A549 (cell line): ENCODE data around the gene LDLRAD4. TPM values are rescaled to one million over a fixed set of nuclear protein-coding genes. Genes with fewer than 3 reads are reported as not detected.

Source experiments
- ATAC-seq, 2 experiments: fragments of 200-7000 bp in 1 of 2; fragments of >200 bp in 1 of 2; cut with Nextera tagmentation in 1 of 2; cut with Tn5 transposase in 1 of 2; 3 replicates each; pipeline versions ENCODE4 v1.8.0 to v1.9.1; 2018 to 2020; ENCODE audit warnings: mild to moderate bottlenecking in 1 of 2, moderate library complexity in 1 of 2
- CTCF ChIA-PET: fragments of 300-600 bp; sonication (Branson Sonifier 250); formaldehyde crosslinking; extraction: SDS; loops from one replicate; lab custom pipeline; 2021; ENCODE audit warnings: antibody characterized with exemption, inconsistent platforms; lab: Yijun Ruan, JAX
- POLR2A ChIA-PET: fragments of 350-600 bp; formaldehyde crosslinking; extraction: SDS; loops from one replicate; lab custom pipeline; 2021; ENCODE audit warnings: antibody characterized with exemption, inconsistent platforms; lab: Yijun Ruan, JAX
- DNase-seq, 2 experiments: peaks; one replicate each; pipeline versions ENCODE4 v3.0.0 to v3.0.0-alpha.2; 2011 to 2016; ENCODE audit warnings: low read depth in 1 of 2, low spot score in 1 of 2
- FAIRE-seq: peaks from 2 replicates; lab custom pipeline; 2011; peaks lifted over from hg19 to GRCh38; lab: Jason Lieb, UNC
- H3K27ac ChIP-seq, 2 experiments: fragments of >200 bp; sonication (Bioruptor Twin); formaldehyde crosslinking; 3 replicates each; pipeline ENCODE4 v1.5.1; 2016 to 2017
- H3K4me1 ChIP-seq: fragments of >200 bp; sonication (Bioruptor Twin); formaldehyde crosslinking; 3 replicates; pipeline ENCODE4 v1.6.1; 2016
- H3K4me2 ChIP-seq: fragments of >200 bp; sonication (Bioruptor Twin); formaldehyde crosslinking; 3 replicates; pipeline ENCODE4 v1.6.1; 2016
- H3K4me3 ChIP-seq: fragments of >200 bp; sonication (Bioruptor Twin); formaldehyde crosslinking; 3 replicates; pipeline ENCODE4 v1.5.1; 2016
- H3K9me3 ChIP-seq: fragments of >200 bp; sonication (Bioruptor Twin); formaldehyde crosslinking; 3 replicates; pipeline ENCODE4 v1.6.1; 2016
- BHLHE40 ChIP-seq: IDR thresholded peaks from 2 replicates; pipeline ENCODE4 v1.6.1; 2012; ENCODE audit warnings: low read depth, low read length, inconsistent platforms
- CHD2 ChIP-seq: fragments of 150-350 bp; IDR thresholded peaks from 2 replicates; pipeline ENCODE4 v1.6.1; 2014; ENCODE audit warnings: low read length; ENCODE audit not compliant: partially characterized antibody
- CTCF ChIP-seq: fragments of >200 bp; sonication (Bioruptor Twin); formaldehyde crosslinking; IDR thresholded peaks from 3 replicates; pipeline ENCODE4 v1.5.1; 2016
- E2F6 ChIP-seq: IDR thresholded peaks from 2 replicates; pipeline ENCODE4 v1.6.1; 2012; ENCODE audit warnings: low read depth, borderline replicate concordance
- EHF ChIP-seq: fragments of 250-450 bp; sonication (Bioruptor Pico); IDR thresholded peaks from 2 replicates; pipeline ENCODE4 v1.5.0; 2020; ENCODE audit warnings: mild to moderate bottlenecking
- FOSB ChIP-seq: fragments of 250-450 bp; sonication (Bioruptor Pico); IDR thresholded peaks from 2 replicates; pipeline ENCODE4 v1.5.0; 2020; ENCODE audit warnings: mild to moderate bottlenecking, moderate library complexity
- HDAC2 ChIP-seq: fragments of 200-600 bp; sonication (generic); IDR thresholded peaks from 2 replicates; pipeline ENCODE4 v1.6.1; 2016
- HOXB5 ChIP-seq: fragments of 250-450 bp; sonication (Bioruptor Pico); IDR thresholded peaks from 2 replicates; pipeline ENCODE4 v1.5.0; 2020; ENCODE audit warnings: mild to moderate bottlenecking, moderate library complexity
- JUN ChIP-seq, 2 experiments: fragments of >200 bp; sonication (Bioruptor Twin); formaldehyde crosslinking; IDR thresholded peaks; 2 replicates in 1 of 2; 3 replicates in 1 of 2; pipeline ENCODE4 v1.6.1; 2016 to 2017
- KDM5A ChIP-seq: fragments of 200-600 bp; sonication (generic); IDR thresholded peaks from 2 replicates; pipeline ENCODE4 v1.6.1; 2016; ENCODE audit warnings: antibody characterized with exemption, mild to moderate bottlenecking
- MYC ChIP-seq: IDR thresholded peaks from 2 replicates; pipeline ENCODE4 v1.6.1; 2012; ENCODE audit warnings: mild to moderate bottlenecking, inconsistent platforms, low read length, improper control_type of control experiment, borderline replicate concordance
- NFE2L2 ChIP-seq: fragments of 150-350 bp; conservative IDR thresholded peaks from 2 replicates; pipeline ENCODE4 v1.6.1; 2014; ENCODE audit warnings: low read length
- PHF8 ChIP-seq: fragments of 200-600 bp; sonication (generic); IDR thresholded peaks from 2 replicates; pipeline ENCODE4 v1.6.1; 2016; ENCODE audit warnings: low read depth, mild to moderate bottlenecking, antibody characterized with exemption, moderate library complexity, borderline replicate concordance
- POLR2A ChIP-seq: IDR thresholded peaks from 2 replicates; pipeline ENCODE4 v1.6.1; 2012; ENCODE audit warnings: mild to moderate bottlenecking, low read length
- POLR2AphosphoS2 ChIP-seq: conservative IDR thresholded peaks from 2 replicates; pipeline ENCODE4 v1.6.1; 2012; ENCODE audit warnings: low read length, improper control_type of control experiment, inconsistent platforms
- RARB ChIP-seq: fragments of 250-450 bp; sonication (Bioruptor Pico); IDR thresholded peaks from 2 replicates; pipeline ENCODE4 v1.8.0; 2021; ENCODE audit warnings: mild to moderate bottlenecking, moderate library complexity
- RFX5 ChIP-seq: fragments of 450-650 bp; IDR thresholded peaks from 2 replicates; pipeline ENCODE4 v1.7.1; 2014; ENCODE audit warnings: antibody characterized with exemption, mild to moderate bottlenecking, moderate library complexity
- RNF2 ChIP-seq: fragments of 200-600 bp; sonication (generic); IDR thresholded peaks from 2 replicates; pipeline ENCODE4 v1.6.1; 2016; ENCODE audit warnings: low read depth, mild to moderate bottlenecking, antibody characterized with exemption, moderate library complexity, borderline replicate concordance
- SMC3 ChIP-seq: fragments of >200 bp; sonication (Bioruptor Twin); formaldehyde crosslinking; IDR thresholded peaks from 3 replicates; pipeline ENCODE4 v1.6.1; 2018; ENCODE audit warnings: inconsistent platforms
- TP53 ChIP-seq: fragments of 250-450 bp; sonication (Bioruptor Pico); IDR thresholded peaks from 2 replicates; pipeline ENCODE4 v1.5.0; 2021; ENCODE audit warnings: mild to moderate bottlenecking, moderate library complexity
- ZFP36 ChIP-seq: fragments of 450-650 bp; IDR thresholded peaks from 2 replicates; pipeline ENCODE4 v1.6.1; 2014; ENCODE audit warnings: borderline replicate concordance; ENCODE audit not compliant: partially characterized antibody
- ZSCAN20 ChIP-seq: fragments of 250-450 bp; sonication (Bioruptor Pico); IDR thresholded peaks from 2 replicates; pipeline ENCODE4 v1.8.0; 2022; ENCODE audit warnings: mild to moderate bottlenecking, moderate library complexity
- WGBS: methylation state at CpG from one replicate; pipeline ENCODE4 v1.1.6; 2017; ENCODE audit errors: missing lambda C conversion rate; 5-methylcytosine and 5-hydroxymethylcytosine counted together
- polyA plus RNA-seq, 4 experiments: library from polyadenylated mRNA; depleted of rRNA in 3 of 4; stranded (reverse); fragments of >200 nt; fragmentation: RNase III in 1 of 4; extraction: RNeasy Plus Mini Kit Qiagen cat#74134 plus additional on column Dnase treatment in 1 of 4; gene quantifications; 2 replicates in 3 of 4; 3 replicates in 1 of 4; pipeline ENCODE4 v1.2.3, GENCODE V29; 2011 to 2017
- TF ChIP-seq, protein P1 (sequence below): fragments of >200 bp; sonication (Bioruptor Twin); formaldehyde crosslinking; IDR thresholded peaks from 3 replicates; pipeline ENCODE4 v1.6.1; 2016
- TF ChIP-seq, protein P2 (sequence below): fragments of 200-600 bp; sonication (generic); IDR thresholded peaks from 2 replicates; pipeline ENCODE4 v1.6.1; 2016; ENCODE audit warnings: antibody characterized with exemption, mild to moderate bottlenecking, moderate library complexity
- TF ChIP-seq, protein P3 (sequence below): fragments of 250-450 bp; sonication (Bioruptor Pico); IDR thresholded peaks from 2 replicates; pipeline ENCODE4 v1.5.0; 2021; ENCODE audit warnings: mild to moderate bottlenecking, moderate library complexity, borderline replicate concordance

LDLRAD4 gene
- polyA plus RNA-seq, 2 of the 4 experiments (the other 2 are of a cell fraction): 5.2 to 7.6 TPM

DNA sequence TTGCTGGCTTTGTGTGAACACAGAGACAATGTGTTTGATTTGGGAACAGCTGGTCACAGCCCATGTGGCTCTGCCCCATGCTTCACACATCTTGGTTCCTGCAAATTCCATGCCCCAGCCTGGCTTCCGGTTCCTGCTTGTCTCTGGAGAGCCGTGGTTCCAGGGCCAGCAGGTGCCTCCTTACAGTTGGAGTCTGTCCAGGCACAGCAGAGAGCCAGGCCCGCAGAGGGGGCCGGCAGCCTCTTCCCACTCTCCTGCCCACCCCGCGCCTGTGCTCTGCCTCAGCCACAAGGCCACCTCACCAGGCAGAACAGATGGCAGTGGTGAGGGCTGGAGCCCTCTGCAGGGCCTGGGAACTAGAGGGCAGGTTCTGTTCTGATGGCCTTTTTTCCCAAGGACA lies 81.5 kb downstream of the LDLRAD4 start:
- Histone ChIP-seq H3K9me3 (no peaks in the 10 kb centered on the region), H3K4me2 (no peak overlapping the region), H3K4me3 (no peak overlapping the region), H3K27ac (no peak overlapping the region), H3K4me1 (no peaks in the 10 kb centered on the region)
- FAIRE-seq (no peak), ATAC-seq (no peak), DNase-seq (no peak)
- TF ChIP-seq HDAC2 (no peak), MYC (no peak), FOSB (CRISPR knock-in tag) (no peak), BHLHE40 (no peak), KDM5A (no peak), CHD2 (no peak), ZFP36 (no peak), ZSCAN20 (CRISPR knock-in tag) (no peak), RFX5 (no peak), POLR2A (no peak), SMC3 (no peak), RNF2 (no peak), E2F6 (no peak), PHF8 (no peak), JUN (IDR thresholded peaks at IDR 0.05) (no peak), RARB (CRISPR knock-in tag) (no peak)
- POLR2A ChIA-PET: no interaction called here
- CTCF ChIA-PET: no interaction called here
- 32% methylated on average over 3 of the region's 6 CpGs for WGBS

DNA sequence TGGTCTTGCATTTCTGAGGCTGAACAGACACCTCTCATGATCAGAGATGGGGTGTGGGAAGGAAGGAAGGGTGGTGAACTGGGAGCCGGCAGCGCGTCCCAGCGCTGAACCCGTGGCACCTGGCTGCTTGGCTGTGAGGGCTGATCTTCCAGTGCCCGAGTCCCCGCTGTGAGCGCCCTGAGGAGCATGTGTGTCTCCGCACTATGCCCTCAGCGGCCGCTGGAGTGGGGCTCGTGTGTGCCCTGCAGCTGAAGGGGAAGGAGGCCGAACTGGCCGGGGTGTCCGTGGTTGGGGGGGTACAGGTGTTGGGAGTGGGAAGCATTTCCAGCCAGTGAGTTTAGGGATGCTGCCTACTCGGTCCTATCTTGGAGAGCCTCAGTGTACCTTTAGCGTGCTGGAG lies 82.2 kb downstream of the LDLRAD4 start:
- Histone ChIP-seq H3K9me3 (no peaks in the 10 kb centered on the region), H3K4me2 (no peak overlapping the region), H3K4me1 (no peaks in the 10 kb centered on the region), H3K4me3 (no peak overlapping the region), H3K27ac (no peak overlapping the region)
- no peak for ATAC-seq
- DNase-seq: no peak
- 51% methylated on average over 2 of the region's 17 CpGs for WGBS
- TF ChIP-seq HOXB5 (CRISPR knock-in tag) (no peak), CTCF (no peak), EHF (CRISPR knock-in tag) (no peak), NFE2L2 (no peak), RNF2 (no peak), POLR2AphosphoS2 (no peak), RFX5 (no peak), PHF8 (no peak), TP53 (no peak)
- TF ChIP-seq, protein P1, sequence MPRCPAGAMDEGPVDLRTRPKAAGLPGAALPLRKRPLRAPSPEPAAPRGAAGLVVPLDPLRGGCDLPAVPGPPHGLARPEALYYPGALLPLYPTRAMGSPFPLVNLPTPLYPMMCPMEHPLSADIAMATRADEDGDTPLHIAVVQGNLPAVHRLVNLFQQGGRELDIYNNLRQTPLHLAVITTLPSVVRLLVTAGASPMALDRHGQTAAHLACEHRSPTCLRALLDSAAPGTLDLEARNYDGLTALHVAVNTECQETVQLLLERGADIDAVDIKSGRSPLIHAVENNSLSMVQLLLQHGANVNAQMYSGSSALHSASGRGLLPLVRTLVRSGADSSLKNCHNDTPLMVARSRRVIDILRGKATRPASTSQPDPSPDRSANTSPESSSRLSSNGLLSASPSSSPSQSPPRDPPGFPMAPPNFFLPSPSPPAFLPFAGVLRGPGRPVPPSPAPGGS: no peak
- TF ChIP-seq, protein P2, sequence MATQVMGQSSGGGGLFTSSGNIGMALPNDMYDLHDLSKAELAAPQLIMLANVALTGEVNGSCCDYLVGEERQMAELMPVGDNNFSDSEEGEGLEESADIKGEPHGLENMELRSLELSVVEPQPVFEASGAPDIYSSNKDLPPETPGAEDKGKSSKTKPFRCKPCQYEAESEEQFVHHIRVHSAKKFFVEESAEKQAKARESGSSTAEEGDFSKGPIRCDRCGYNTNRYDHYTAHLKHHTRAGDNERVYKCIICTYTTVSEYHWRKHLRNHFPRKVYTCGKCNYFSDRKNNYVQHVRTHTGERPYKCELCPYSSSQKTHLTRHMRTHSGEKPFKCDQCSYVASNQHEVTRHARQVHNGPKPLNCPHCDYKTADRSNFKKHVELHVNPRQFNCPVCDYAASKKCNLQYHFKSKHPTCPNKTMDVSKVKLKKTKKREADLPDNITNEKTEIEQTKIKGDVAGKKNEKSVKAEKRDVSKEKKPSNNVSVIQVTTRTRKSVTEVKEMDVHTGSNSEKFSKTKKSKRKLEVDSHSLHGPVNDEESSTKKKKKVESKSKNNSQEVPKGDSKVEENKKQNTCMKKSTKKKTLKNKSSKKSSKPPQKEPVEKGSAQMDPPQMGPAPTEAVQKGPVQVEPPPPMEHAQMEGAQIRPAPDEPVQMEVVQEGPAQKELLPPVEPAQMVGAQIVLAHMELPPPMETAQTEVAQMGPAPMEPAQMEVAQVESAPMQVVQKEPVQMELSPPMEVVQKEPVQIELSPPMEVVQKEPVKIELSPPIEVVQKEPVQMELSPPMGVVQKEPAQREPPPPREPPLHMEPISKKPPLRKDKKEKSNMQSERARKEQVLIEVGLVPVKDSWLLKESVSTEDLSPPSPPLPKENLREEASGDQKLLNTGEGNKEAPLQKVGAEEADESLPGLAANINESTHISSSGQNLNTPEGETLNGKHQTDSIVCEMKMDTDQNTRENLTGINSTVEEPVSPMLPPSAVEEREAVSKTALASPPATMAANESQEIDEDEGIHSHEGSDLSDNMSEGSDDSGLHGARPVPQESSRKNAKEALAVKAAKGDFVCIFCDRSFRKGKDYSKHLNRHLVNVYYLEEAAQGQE: no peak
- TF ChIP-seq, protein P3, sequence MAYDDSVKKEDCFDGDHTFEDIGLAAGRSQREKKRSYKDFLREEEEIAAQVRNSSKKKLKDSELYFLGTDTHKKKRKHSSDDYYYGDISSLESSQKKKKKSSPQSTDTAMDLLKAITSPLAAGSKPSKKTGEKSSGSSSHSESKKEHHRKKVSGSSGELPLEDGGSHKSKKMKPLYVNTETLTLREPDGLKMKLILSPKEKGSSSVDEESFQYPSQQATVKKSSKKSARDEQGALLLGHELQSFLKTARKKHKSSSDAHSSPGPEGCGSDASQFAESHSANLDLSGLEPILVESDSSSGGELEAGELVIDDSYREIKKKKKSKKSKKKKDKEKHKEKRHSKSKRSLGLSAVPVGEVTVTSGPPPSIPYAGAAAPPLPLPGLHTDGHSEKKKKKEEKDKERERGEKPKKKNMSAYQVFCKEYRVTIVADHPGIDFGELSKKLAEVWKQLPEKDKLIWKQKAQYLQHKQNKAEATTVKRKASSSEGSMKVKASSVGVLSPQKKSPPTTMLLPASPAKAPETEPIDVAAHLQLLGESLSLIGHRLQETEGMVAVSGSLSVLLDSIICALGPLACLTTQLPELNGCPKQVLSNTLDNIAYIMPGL (CRISPR knock-in tag): no peak
- POLR2A ChIA-PET: no interaction called here
- FAIRE-seq: no peak
- CTCF ChIA-PET: no interaction called here
